Neural cell (in vitro differentiated cells): ENCODE data around the gene GPRIN3. TPM values are rescaled to one million over a fixed set of nuclear protein-coding genes. Genes with fewer than 3 reads are reported as not detected.

Source experiments
- H2AFZ ChIP-seq: fragments of 200-600, 300-800 bp; sonication (generic), shearing (Covaris generic); 2 replicates; pipeline ENCODE4 v1.6.0; 2014; ENCODE audit warnings: low read depth, mild to moderate bottlenecking, antibody characterized with exemption, low read length, moderate library complexity
- H3F3A ChIP-seq: fragments of 200-600 bp; shearing (Covaris generic); 2 replicates; pipeline ENCODE4 v1.6.1; 2016; ENCODE audit warnings: mild to moderate bottlenecking, moderate library complexity, mixed read lengths, antibody characterized with exemption, low read length; ENCODE audit not compliant: insufficient read depth, poor library complexity, severe bottlenecking
- H3K27ac ChIP-seq: fragments of 200-600, 300-800 bp; sonication (generic), shearing (Covaris generic); 2 replicates; pipeline ENCODE4 v1.5.1; 2014; ENCODE audit warnings: mild to moderate bottlenecking, low read length, moderate library complexity
- H3K27me3 ChIP-seq: fragments of 300-800, 200-600 bp; sonication (generic), shearing (Covaris generic); 2 replicates; pipeline ENCODE4 v1.6.0; 2014; ENCODE audit warnings: mild to moderate bottlenecking, low read depth, low read length, moderate library complexity; ENCODE audit not compliant: insufficient read depth
- H3K36me3 ChIP-seq: fragments of 300-800, 200-600 bp; sonication (generic), shearing (Covaris generic); 2 replicates; pipeline ENCODE4 v1.5.1; 2014; ENCODE audit warnings: mild to moderate bottlenecking, antibody characterized with exemption, low read length, moderate library complexity; ENCODE audit not compliant: insufficient read depth
- H3K4me2 ChIP-seq: fragments of 300-800, 200-600 bp; sonication (generic), shearing (Covaris generic); 2 replicates; pipeline ENCODE4 v1.6.0; 2014; ENCODE audit warnings: mild to moderate bottlenecking, low read length
- H3K4me3 ChIP-seq: fragments of 300-800, 200-600 bp; sonication (generic), shearing (Covaris generic); 2 replicates; pipeline ENCODE4 v1.5.1; 2014; ENCODE audit warnings: mild to moderate bottlenecking, low read length, moderate library complexity
- H3K79me2 ChIP-seq: fragments of 200-600 bp; shearing (Covaris generic); replicated peaks from 2 replicates; pipeline ENCODE4 v1.6.0; 2014; ENCODE audit warnings: mild to moderate bottlenecking, low read length, moderate library complexity; ENCODE audit not compliant: insufficient read depth
- H3K9ac ChIP-seq: fragments of 300-800, 200-600 bp; sonication (generic), shearing (Covaris generic); 2 replicates; pipeline ENCODE4 v1.6.1; 2016; ENCODE audit warnings: mild to moderate bottlenecking, low read length, mixed read lengths
- H3K9me2 ChIP-seq: fragments of 200-600 bp; shearing (Covaris generic); 2 replicates; pipeline ENCODE4 v1.6.1; 2016; ENCODE audit warnings: mild to moderate bottlenecking, low read length, mixed read lengths; ENCODE audit not compliant: insufficient read depth
- H3K9me3 ChIP-seq: fragments of 200-600, 300-800 bp; sonication (generic), shearing (Covaris generic); 2 replicates; pipeline ENCODE4 v1.6.1; 2016; ENCODE audit warnings: mild to moderate bottlenecking, mixed run types, low read length, moderate library complexity, mixed read lengths
- H4K20me1 ChIP-seq: fragments of 200-600 bp; shearing (Covaris generic); 2 replicates; pipeline ENCODE4 v1.6.1; 2016; ENCODE audit warnings: mild to moderate bottlenecking, mixed run types; ENCODE audit not compliant: insufficient read depth
- EP300 ChIP-seq: fragments of 450-650 bp; conservative IDR thresholded peaks from 2 replicates; pipeline ENCODE4 v1.6.1; 2014; ENCODE audit warnings: antibody characterized with exemption, mild to moderate bottlenecking, moderate library complexity; ENCODE audit not compliant: poor library complexity, severe bottlenecking
- EZH2 ChIP-seq: fragments of 200-600, 300-800 bp; shearing (Covaris generic), sonication (generic); IDR thresholded peaks from 2 replicates; pipeline ENCODE4 v1.6.1; 2014; ENCODE audit warnings: antibody characterized with exemption, low read length, borderline replicate concordance, mild to moderate bottlenecking; ENCODE audit not compliant: insufficient read depth, poor library complexity, severe bottlenecking
- MXI1 ChIP-seq: fragments of 450-650 bp; conservative IDR thresholded peaks from 2 replicates; pipeline ENCODE4 v1.6.1; 2014; ENCODE audit warnings: antibody characterized with exemption, mild to moderate bottlenecking; ENCODE audit not compliant: poor library complexity, severe bottlenecking
- POLR2AphosphoS5 ChIP-seq: IDR thresholded peaks from 2 replicates; pipeline ENCODE4 v1.6.1; 2012
- RAD21 ChIP-seq: fragments of 450-650 bp; conservative IDR thresholded peaks from 2 replicates; pipeline ENCODE4 v1.6.1; 2014; ENCODE audit warnings: antibody characterized with exemption, mild to moderate bottlenecking, moderate library complexity
- REST ChIP-seq: IDR thresholded peaks from 2 replicates; pipeline ENCODE4 v1.6.1; 2012; ENCODE audit warnings: borderline replicate concordance
- SMC3 ChIP-seq: fragments of 450-650 bp; conservative IDR thresholded peaks from 2 replicates; pipeline ENCODE4 v1.6.1; 2014; ENCODE audit warnings: antibody characterized with exemption, mild to moderate bottlenecking, moderate library complexity; ENCODE audit not compliant: poor library complexity
- TAF1 ChIP-seq: IDR thresholded peaks from 2 replicates; pipeline ENCODE4 v1.6.1; 2012; ENCODE audit warnings: low read depth
- polyA plus RNA-seq: library from polyadenylated mRNA; depleted of rRNA; stranded (reverse); fragments of >200 nt; gene quantifications from 2 replicates; pipeline ENCODE4 v1.2.3, GENCODE V29; 2014
- TF ChIP-seq, protein P1 (sequence below): fragments of 450-650 bp; IDR thresholded peaks from 2 replicates; pipeline ENCODE4 v1.5.1; 2014; ENCODE audit warnings: antibody characterized with exemption, mild to moderate bottlenecking, moderate library complexity; ENCODE audit not compliant: poor library complexity, severe bottlenecking

The GPRIN3 gene
- polyA plus RNA-seq, 1 donor from 2014 or later = 7.0 TPM

- H3F3A ChIP-seq = no peaks in the 10 kb centered on the region
- no peak overlapping the region for H3K4me3 ChIP-seq
- H3K9me3 ChIP-seq = no peaks in the 10 kb centered on the region
- no peaks in the 10 kb centered on the region for H3K79me2 ChIP-seq
- no peak overlapping the region for H2AFZ ChIP-seq
- no peak for TF ChIP-seq REST
- no peak for TF ChIP-seq TAF1
- no peak for TF ChIP-seq POLR2AphosphoS5
- TF ChIP-seq EP300 = no peak
- TF ChIP-seq EZH2 = no peak
- no peak for TF ChIP-seq SMC3
- no peak for TF ChIP-seq MXI1
- TF ChIP-seq, protein P1, sequence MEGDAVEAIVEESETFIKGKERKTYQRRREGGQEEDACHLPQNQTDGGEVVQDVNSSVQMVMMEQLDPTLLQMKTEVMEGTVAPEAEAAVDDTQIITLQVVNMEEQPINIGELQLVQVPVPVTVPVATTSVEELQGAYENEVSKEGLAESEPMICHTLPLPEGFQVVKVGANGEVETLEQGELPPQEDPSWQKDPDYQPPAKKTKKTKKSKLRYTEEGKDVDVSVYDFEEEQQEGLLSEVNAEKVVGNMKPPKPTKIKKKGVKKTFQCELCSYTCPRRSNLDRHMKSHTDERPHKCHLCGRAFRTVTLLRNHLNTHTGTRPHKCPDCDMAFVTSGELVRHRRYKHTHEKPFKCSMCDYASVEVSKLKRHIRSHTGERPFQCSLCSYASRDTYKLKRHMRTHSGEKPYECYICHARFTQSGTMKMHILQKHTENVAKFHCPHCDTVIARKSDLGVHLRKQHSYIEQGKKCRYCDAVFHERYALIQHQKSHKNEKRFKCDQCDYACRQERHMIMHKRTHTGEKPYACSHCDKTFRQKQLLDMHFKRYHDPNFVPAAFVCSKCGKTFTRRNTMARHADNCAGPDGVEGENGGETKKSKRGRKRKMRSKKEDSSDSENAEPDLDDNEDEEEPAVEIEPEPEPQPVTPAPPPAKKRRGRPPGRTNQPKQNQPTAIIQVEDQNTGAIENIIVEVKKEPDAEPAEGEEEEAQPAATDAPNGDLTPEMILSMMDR = no peak
- H3K9me2 ChIP-seq = no peaks in the 10 kb centered on the region
- H3K4me2 ChIP-seq = no peak overlapping the region
- H3K27ac ChIP-seq = no peak overlapping the region
- H4K20me1 ChIP-seq = no peaks in the 10 kb centered on the region
- no peaks in the 10 kb centered on the region for H3K27me3 ChIP-seq
- H3K36me3 ChIP-seq = no peaks in the 10 kb centered on the region
- no peak overlapping the region for H3K9ac ChIP-seq
Observed at GRCh38 chr4:89329280-89329679, 21.7 kb upstream of the GPRIN3 start.

- no peak for TF ChIP-seq POLR2AphosphoS5
- no peak for TF ChIP-seq EZH2
- TF ChIP-seq TAF1 = no peak
- no peak for TF ChIP-seq REST
- no peak for TF ChIP-seq MXI1
- TF ChIP-seq SMC3 = no peak
- no peak for TF ChIP-seq EP300
- TF ChIP-seq, protein P1 = no peak
- no peak for TF ChIP-seq RAD21
- no peak overlapping the region for H2AFZ ChIP-seq
Observed at GRCh38 chr4:89324671-89325070, 17.1 kb upstream of the GPRIN3 start.

More at GRCh38 chr4:89324671-89325070, 17.1 kb upstream of the GPRIN3 start:
- no peak overlapping the region for H3K4me3 ChIP-seq
- no peak overlapping the region for H3K4me2 ChIP-seq
- no peak overlapping the region for H3K27ac ChIP-seq
- no peaks in the 10 kb centered on the region for H3K9me3 ChIP-seq
- H3K27me3 ChIP-seq = no peaks in the 10 kb centered on the region
- H3K9me2 ChIP-seq = no peaks in the 10 kb centered on the region
- no peak overlapping the region for H3K9ac ChIP-seq
- H3K36me3 ChIP-seq = no peaks in the 10 kb centered on the region
- no peaks in the 10 kb centered on the region for H3F3A ChIP-seq
- no peaks in the 10 kb centered on the region for H3K79me2 ChIP-seq
- no peaks in the 10 kb centered on the region for H4K20me1 ChIP-seq
